NCI-H510A (cell line): ENCODE data around the gene TPRG1.
A peak's percentile ranks its signal among the peaks of the same experiment; 100 is the strongest.

Source experiments
- DNase-seq: peaks from one replicate; lab custom pipeline; 2025; lab: John Stamatoyannopoulos, UW

TPRG1 gene

DNA sequence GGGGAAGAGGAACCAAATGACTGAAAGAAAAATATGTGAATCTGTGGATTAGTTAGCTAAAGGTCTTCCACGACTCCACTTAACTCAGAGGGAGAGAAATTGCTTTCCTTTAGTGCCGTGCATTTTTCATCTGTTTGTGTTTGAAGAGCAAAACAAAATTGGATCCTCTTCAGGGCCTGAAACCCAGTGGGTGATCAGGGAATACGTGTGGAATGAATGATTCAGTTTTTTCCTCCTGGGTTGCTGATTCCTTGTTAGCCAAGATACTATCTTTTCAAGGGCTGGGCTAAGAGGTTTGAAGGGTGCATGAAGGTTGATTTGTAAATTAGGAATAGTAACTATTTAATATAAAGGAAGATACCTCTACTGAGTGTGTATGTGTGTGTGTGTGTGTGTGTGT is 61.0 kb downstream of the TPRG1 start:
- DNase-seq = no peak

DNA sequence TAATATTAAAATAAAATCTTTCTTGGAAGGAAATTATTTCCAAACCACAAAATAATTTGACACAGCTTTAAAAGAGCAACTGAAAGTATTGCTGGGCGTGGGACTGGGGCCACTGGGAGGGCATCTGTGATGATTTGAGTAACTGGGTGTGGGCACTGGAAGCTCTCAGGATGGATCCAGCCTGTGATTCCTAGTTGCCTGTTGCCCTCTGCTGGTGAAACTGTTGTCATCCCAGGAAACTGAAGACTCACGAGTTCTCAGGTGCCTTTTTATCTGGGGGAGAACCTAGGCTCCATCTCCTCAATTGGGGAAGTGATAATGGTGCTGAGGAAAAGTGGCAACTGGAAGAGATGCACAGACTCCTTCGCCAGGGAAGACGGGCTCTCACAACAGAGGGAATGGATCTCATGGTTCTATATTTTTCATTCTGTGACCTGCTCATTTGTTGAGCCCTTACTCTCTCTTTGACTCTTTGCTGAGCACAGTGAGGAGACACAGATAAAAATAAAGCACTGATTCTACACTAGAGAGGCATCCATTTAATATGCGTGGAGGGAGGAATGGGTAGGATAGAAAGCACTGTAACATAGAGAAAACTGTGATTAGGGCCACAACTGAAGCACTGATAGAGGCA is 61.6 kb downstream of the TPRG1 start:
- peak; percentile 24 for DNase-seq

DNA sequence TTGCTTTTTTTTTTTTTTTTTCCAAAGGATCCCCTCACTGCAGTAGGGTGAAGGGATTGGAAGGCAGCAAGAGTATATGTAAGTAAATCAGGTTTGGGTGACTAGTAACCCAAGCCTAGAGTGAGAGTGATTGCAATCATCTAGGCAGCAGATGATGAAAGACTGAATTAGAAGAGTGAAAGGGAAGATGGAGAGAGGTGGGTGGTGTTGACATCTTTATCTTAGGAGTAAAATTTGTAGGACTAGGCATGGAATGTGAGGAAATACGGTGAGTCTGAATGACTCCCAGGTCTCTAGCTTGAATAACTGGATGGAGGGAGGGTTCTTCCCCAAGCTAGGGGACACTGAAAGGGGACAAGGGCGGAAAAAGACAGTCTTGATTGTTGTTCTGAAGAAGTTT is 63.4 kb downstream of the TPRG1 start:
- DNase-seq = no peak

- DNase-seq = no peak
These were observed 64.6 kb downstream of the TPRG1 start for GRCh38 chr3:189236352-189236751.

DNA sequence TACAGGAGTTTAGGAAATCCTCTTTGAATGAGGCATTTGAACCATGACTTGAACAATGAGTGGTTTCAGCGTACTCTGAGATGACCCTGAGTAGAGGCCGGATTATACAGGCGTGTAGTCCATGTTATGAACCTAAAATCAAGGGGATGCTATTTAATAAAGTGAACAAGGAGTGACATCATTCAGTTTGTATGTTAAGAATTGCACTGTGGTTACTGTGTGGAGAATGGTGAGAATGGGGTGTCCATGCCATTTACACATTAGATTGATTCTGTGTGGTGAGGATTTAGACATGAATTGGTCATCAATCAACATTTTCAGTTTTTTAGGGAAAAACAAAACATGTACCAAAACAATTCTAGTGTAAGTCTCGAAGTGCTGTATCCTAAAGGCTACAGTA is 65.8 kb downstream of the TPRG1 start:
- DNase-seq = no peak

DNA sequence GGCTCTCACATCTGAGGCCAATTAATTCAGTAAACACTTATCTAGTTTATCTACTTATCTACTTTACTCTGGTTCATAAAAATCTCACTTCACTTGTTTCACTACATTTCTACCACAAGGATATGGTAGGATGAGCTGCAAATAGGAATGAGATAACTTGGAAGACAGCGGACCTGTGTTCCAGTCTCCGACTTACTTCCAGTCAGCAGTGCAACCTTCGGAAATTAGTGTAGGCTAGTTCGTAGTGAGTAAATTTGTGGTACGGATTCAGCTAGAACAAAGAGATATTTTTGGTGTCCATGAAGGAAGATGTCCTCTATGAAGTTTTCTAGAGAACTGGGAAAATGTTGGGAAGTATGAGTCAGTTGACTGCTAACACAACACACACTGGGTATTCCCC is 66.3 kb downstream of the TPRG1 start:
- DNase-seq = no peak

- DNase-seq = no peak
These were observed 67.8 kb downstream of the TPRG1 start for GRCh38 chr3:189239616-189240015.

- no peak for DNase-seq
These were observed 78.2 kb downstream of the TPRG1 start for GRCh38 chr3:189249987-189250386.

- DNase-seq = no peak
These were observed 86.5 kb downstream of the TPRG1 start for GRCh38 chr3:189258261-189258660.

DNA sequence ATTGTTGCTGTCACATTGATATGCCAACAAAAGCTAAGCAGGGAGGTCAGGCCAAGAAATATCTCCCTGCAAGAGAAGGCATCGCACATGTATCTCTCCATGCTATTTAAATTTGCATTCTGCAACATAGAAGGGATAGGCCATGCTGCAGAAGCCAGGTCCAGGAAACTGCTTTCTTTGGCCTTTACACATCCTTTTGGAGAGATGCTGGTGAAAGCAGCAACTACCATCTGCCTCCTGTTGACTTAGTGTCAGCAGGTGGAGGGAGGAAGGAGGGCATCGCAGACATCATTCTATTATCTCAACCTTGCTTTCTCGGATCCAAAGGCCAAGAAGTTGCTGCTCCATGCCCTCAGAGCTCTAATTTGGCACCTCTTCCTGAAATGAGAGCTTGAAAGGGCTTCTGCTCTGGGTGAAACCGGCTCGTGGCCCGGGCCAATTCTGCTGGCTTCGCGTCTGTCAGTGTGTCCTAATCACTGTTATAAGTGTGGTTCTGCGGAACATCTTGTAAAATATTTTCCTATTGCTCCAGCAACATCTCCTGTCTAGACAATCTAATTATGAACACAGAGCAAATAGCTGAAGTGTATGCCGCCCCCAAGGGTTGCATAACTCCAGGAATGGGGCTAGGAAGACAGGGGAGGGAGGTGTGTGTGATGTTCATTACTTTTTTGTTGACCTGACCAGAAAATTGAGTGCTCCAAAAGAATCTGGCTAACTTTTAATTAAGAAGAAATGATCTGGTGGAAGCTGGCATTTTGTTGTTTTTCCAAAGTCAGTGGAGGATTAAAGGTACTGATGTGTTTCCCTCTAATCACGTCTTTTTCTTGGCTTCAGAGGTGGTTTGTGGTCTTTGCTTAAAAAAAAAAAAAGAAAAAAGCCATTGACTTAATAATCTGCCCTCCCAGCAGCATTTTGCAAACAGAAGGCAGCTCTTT is 89.1 kb downstream of the TPRG1 start:
- peak; percentile 29 for DNase-seq

DNA sequence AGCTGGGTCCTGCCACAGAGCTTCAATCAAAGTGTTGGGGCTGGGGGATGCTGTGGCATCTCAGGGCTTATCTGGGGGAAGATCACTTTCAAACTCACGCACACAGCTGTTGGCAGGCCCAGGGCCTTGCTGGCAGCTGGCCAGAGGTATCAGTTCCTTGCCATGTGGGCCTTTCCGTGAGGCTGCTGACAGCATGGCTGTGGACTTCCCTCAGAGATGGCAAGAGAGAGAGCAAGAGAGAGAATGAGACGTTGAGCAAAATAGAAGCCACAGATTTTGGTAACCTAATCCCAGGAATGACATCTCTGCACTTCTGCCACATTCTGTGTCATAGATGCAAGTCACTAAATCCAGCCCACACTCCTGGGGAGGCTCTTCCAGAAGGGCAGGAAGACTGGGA is 91.0 kb downstream of the TPRG1 start:
- DNase-seq = no peak

- no peak for DNase-seq
These were observed 96.3 kb downstream of the TPRG1 start for GRCh38 chr3:189267981-189268613.

- DNase-seq = no peak
These were observed 97.6 kb downstream of the TPRG1 start for GRCh38 chr3:189269365-189269764.

DNA sequence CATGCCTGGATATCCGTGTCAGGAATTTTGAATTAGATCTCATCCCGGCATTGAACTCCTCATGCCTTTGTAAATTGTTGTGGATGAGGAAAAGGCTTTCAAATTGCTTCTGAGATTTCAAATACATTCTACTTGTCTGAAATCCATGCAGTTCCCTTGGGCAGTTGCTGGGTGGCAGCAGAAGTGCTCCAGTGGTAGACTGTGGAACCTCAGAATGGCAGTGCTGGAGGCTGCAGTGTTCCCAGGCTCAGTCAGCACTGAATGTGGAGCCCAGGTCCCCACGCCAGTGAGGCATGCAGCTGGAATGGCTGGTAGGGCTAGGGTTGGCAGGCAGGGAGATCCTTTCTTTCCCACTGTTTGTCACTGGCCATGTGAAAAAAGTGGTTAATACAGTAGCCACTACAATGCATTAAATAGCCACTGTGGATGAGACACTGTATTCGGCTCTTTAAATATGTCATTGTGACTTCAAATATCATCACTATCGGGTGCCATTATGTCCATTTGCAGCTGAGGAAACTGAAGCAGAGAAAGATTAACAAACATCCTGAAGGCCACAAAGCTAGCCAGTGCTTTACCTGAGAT is 98.6 kb downstream of the TPRG1 start:
- peak; percentile 48 for DNase-seq

GRCh38 chr3:189272500-189273119 is 100.8 kb downstream of the TPRG1 start:
- DNase-seq = peak; percentile 22

DNA sequence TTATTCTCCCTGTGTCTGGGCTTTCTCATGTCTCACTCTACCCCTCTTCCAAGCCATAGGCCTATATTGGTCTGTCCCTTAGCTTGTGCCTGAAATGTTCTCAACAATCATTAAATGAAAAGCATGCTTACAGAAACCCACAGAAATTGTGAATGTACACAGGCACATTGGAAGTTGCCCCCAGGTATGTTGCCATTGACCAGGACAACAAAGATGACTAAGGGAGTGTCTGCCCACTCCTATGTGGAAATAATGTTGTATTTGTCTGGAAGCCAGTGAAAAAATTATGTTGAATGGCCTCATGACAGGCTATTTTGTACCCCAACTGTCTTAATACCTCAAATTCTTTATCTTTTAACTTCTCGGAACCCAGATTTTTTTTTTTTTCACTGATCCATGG is 102.0 kb downstream of the TPRG1 start:
- no peak for DNase-seq

- no peak for DNase-seq
These were observed 103.4 kb downstream of the TPRG1 start for GRCh38 chr3:189275182-189275581.

- no peak for DNase-seq
These were observed 104.1 kb downstream of the TPRG1 start for GRCh38 chr3:189275852-189276251.

- DNase-seq = no peak
These were observed 104.9 kb downstream of the TPRG1 start for GRCh38 chr3:189276444-189277219.

GRCh38 chr3:189277711-189278110 is 105.9 kb downstream of the TPRG1 start:
- DNase-seq = no peak

DNA sequence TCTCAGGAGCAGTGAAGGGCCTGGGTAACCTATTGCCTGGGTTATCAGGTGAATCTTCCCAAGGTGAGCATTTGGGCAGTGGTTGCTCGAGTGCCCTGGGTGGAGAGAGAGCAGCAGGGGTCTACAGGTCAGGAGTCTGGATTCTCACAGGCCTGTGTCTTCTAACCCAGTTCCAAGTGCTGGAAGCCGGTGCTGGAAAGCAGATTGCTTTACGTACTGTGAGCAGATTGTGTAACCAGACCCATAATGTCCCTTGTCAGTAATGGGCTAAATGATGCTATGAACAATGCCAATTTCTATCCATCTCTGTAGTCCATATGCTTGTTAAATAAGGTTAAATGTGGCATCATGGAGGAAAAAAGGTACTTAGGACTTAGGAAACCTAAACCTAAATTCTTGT is 106.5 kb downstream of the TPRG1 start:
- no peak for DNase-seq
